ENCODE measurements around the gene IFRD2.

DNA sequence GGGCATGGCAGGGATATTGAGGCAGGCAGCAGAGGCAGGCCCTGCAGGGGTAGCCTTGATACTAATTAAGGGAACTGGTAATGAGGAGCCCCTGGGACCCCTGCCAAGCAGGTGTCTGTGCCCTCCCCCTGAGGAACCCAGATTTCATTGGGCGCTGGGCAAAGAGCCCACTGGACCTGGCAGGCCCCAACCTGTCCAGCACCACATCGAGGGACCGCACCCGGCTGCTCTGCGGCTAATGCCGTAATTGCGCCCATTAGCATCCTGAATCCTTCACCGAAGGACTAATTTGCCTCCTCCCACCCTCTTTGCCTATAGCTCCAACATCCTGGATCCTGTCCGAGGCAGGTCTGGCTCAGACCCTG is 37.0 kb downstream of the IFRD2 start:
- TF ChIP-seq POLR2A (IDR thresholded peaks at IDR 0.05), result no peak
- TF ChIP-seq, protein P1, sequence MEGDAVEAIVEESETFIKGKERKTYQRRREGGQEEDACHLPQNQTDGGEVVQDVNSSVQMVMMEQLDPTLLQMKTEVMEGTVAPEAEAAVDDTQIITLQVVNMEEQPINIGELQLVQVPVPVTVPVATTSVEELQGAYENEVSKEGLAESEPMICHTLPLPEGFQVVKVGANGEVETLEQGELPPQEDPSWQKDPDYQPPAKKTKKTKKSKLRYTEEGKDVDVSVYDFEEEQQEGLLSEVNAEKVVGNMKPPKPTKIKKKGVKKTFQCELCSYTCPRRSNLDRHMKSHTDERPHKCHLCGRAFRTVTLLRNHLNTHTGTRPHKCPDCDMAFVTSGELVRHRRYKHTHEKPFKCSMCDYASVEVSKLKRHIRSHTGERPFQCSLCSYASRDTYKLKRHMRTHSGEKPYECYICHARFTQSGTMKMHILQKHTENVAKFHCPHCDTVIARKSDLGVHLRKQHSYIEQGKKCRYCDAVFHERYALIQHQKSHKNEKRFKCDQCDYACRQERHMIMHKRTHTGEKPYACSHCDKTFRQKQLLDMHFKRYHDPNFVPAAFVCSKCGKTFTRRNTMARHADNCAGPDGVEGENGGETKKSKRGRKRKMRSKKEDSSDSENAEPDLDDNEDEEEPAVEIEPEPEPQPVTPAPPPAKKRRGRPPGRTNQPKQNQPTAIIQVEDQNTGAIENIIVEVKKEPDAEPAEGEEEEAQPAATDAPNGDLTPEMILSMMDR (IDR thresholded peaks at IDR 0.05), result no peak

Data from vagina (tissue), 2 donors.